ENCODE results near the gene KSR2.

DNA sequence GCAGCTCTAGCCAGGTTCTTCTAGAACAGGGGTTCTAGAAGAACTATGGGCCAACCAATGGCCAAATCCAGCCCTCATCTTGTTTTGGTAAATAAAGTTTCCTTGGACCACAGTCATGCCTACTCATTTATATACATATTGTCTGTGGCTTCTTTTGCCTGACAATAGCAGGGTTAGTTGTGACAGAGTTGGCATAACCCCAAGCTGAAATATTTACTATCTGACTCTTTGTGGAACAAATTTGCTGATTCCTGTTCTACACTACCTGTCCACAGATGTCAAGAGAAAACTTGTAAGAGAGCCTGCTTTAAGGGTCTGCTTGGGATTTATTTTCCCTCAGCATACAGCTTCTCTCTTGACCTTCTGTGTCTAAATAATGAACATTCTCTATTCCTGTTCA is 289.0 kb downstream of the KSR2 start:
- TF ChIP-seq CTCF (IDR thresholded peaks at IDR 0.05) (no peak), POLR2A (IDR thresholded peaks at IDR 0.05) (no peak), POLR2AphosphoS5 (IDR thresholded peaks at IDR 0.05; ENCODE audit: insufficient read depth in 1 of 2, low read depth in 1 of 2) (no peak)
